IPS-NIHi11 (cell line): ENCODE results near the gene XIRP2.
A peak's percentile ranks its signal among the peaks of the same experiment; 100 is the strongest.

Experiments
- DNase-seq: peaks from one replicate; pipeline ENCODE4 v3.0.0; 2012; ENCODE audit warnings: mixed read lengths, low spot score

XIRP2 gene

DNA sequence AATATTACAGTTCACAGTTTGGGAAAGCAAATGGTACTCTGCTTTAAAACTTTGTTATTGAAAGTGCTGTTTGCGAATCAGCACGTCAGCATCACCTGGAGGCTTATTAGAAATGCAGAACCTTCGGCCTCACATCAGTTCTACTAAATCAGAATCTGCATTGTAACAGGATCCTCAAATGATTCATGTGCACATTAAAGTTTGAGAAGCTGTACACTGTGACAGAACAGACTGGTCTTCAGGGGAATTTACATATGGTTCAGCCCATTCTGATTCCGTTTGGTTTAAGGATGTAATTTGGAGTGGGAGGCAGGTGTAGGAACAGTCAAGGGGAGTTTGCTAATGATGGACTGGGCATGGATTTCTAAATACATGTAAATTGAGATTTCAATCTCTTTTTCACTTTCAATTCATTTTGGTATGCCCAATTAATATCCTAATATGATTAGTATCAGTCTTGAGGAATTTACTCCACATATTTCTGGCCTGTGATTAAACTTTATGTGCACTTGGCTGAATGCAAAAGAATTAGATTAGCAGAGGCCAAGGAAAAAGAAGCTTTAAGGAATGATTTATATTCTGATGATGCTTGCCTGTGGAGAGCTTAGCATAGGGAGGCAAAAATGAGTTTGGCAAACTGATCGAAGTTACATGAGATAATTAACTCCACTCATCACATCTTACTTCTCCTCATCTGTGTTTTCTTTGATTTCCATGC lies 248.8 kb downstream of the XIRP2 start:
- no peak for DNase-seq

GRCh38 chr2:167140330-167140729 lies 252.1 kb downstream of the XIRP2 start:
- DNase-seq, result no peak

DNA sequence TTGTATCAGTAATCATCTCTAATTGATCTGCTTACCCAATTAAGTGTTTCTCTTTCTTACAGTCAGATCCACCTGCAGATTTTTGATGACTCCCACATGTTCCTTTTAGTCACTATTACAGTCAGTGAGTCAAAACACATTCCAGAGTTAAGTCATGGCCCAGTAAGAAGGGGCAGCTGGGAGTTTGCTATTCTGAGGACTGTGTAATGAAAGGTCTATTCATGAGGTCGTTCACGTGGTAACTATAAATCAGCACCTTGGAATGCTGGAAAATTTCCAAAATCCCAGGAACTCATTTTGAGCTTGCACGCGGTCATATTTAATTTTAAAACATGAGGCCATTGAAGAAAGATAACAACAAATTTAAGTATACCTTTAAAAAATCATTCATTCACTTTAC lies 252.5 kb downstream of the XIRP2 start:
- peak; percentile 43 for DNase-seq

- DNase-seq, result no peak
These were observed 254.3 kb downstream of the XIRP2 start for GRCh38 chr2:167142554-167142953.

DNA sequence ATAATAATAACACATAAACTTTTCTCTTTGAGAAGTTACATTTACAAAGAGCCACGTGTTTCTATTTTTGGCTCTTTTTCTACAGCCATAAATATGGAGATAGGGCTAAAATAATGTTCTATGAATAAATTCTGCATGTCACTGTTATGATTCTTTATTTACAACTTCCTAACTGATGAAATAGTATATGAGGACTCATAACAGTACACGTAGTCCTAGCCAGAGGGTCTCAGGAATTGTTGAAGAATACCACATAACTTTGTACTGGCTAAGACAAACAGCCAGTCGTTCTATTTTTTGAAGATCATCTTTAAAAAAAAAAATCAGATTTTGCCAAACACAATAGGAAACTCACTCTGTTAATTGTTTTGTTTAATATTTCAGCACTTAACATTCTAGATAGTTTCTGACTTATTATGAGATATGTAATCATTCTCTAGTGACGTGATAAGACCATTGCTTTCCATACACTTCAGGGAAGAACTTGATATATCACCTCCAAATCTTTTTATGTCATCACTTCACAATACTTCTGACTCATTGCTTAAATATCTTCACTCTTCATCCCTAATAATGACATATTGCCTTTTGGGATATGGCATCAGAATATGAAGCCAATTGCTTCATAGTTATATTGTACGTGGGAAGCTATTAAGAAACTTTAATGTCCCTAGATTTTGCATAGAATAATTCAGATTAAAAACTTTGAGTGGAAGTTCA lies 256.1 kb downstream of the XIRP2 start:
- no peak for DNase-seq

DNA sequence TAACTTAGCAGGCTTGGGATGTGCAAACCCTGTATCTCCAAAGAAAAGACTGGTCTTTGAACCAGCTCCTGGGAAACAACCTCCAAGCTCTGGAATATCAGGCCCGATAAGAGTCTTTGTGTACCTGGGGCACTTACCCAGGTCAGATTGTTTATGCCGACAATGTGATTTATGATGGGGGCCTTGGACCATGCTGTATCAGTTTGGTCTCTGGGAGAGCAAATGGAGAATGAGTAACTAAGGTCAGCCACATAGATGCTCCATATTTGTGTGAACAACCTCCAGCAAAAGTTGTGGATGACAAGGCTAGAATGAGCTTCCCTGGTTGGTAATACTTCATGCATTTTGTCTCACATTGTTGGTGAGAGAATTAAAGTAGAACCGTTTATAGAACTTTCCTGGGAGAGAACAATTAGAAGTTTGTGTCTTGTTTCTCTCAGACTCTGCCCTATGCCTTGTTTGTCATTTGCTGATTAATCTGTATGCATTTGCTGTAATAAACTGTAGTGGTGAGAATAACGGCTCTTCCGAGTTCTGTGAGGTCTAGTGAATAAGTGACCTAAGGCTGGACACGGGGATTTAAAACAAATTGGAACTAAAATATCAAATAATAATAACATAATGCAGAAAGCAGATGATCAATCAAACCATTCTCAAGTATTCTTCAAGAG lies 259.1 kb downstream of the XIRP2 start:
- no peak for DNase-seq

DNA sequence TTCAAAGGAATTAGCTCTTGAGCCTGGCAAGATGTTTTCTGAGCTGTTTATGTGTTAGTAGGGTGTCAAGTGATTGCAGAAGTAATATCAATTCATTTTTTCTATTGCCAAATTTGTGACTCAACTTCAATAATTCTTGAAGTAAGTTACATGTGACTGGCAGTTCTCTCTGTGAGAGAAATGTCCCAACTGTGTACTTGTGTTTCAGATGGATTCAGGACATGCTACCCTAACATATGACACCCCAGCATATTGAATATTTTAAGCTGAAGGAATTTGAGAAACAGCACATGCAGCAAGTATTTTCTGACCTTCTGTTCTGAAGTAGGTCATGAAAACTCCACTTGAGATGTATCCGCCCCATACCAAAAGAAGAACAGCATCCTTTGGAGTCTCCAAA lies 263.6 kb downstream of the XIRP2 start:
- DNase-seq, result no peak

DNA sequence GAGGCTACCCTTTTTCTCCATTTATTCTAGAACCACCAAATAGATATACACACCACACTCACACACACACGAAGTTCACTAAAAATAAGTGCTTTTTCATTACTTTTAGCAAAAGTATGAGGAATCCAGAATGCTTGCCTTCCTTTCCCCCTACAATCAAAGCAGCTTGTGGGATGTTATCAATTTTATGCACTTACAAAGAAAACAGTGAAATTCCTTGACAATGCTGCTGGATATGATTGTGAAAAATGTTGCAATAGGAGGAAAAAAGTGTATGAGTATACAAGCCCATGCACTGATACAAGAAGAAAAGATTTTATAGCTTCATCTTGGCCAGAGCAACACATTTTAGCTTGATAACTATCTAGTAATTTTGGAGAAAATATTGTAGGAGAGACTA lies 269.2 kb downstream of the XIRP2 start:
- no peak for DNase-seq

GRCh38 chr2:167177196-167177595 lies 288.9 kb downstream of the XIRP2 start:
- no peak for DNase-seq

- DNase-seq, result no peak
These were observed 292.9 kb downstream of the XIRP2 start for GRCh38 chr2:167181134-167181533.

DNA sequence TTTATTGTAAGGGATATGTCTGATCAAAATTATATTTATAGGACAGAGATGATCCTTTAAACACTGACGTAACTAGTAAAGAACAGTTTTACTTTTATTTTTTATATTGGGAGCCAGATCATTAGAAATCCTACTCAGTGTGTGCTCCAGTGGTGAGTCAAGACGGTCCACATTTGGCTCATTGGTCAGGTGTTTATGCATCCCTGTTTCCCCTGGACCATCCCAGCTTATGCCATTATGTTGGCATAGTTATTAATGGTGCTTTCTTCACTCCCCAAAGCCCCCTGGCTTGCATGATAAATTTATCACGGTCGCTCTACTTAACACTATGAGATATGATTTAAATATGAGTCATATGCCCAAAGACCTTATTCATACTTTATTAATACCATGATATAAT lies 293.4 kb downstream of the XIRP2 start:
- no peak for DNase-seq

DNA sequence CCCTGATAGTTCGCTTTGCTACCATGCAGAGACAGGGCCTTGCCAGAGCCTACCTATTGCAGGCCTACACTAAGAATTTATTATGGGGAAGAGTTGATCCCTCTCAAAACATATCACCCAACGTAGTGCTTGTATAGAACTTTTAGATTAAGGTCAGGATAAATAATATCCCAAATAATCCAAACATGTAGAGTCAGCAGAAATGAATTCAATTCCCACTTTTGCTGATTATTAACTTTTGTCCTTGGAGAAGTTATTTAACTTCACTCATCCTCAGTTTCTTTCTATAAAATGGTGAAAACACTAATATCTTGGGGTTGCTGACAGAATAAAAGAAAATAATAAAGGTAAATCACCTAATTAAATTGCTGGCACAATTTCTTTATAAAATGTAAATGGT lies 294.1 kb downstream of the XIRP2 start:
- no peak for DNase-seq

DNA sequence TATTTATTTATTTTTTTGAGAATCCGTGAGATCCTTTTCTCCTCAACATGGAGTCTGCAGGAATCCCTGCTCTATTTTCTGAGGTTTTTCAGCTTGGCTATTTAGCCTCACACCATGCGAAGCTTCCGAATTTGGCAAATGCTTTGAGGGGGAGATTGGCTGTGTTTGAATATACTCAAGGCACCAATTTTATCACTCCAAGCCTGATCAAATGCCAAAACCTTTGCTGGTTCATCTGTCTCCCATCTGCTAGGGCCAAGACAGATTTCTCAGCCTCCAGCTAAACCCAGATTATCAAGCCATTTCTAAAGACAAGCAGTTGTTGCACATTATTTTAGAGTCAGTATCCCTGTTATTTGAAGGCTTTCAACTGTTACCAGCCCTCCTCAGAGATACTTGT lies 295.7 kb downstream of the XIRP2 start:
- DNase-seq, result no peak

DNA sequence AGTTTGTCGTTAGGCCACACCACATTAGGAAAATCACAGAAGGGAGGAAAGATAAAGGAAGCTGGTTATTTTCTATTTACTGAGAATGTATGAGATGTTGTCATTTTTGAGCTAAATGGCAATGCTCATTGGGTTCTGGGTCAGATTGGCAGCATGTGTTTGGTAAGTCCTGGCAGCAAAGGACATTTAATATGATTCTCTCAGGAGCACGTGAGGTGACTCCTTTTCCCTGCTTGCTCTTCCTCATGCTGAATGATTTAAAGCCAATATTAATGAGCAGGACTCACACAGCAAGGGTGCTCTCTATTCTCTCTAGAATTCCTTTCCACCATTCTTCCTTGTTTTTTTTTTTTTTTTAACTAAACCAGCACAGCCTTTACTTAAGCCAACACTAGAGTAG lies 298.2 kb downstream of the XIRP2 start:
- DNase-seq, result no peak

DNA sequence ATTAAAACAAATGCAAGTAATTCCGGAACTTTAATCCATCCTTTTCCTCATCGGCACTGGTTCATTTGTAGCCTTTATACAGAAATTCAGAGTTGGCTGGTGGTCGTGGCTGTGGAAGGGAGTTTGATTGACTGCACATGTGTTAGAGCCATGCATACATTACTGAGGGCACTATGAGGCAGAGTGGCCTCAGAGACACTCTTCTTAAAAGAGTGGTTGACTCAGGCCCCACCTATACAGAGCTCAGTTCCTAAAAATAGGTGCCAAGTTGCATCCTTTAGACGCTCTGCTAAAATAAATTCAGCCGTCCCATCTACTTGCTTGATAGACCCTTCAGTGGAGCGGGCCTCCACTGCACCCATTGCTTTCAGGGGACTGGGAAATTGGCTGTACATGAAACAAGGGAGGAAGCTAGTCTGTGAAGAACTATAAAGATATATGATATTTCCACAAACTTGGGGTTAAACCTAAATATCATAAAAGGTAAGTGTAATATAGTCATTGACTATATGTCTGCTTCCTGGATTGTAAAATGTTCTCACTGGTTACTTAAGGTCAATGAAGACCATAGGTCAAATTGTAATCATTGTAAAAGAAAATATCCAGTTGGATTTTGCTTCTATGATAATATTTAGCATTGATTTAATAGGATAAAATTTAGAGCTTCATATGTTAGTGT lies 298.9 kb downstream of the XIRP2 start:
- DNase-seq, result no peak

GRCh38 chr2:167187978-167188967 lies 300.0 kb downstream of the XIRP2 start:
- DNase-seq, result no peak

DNA sequence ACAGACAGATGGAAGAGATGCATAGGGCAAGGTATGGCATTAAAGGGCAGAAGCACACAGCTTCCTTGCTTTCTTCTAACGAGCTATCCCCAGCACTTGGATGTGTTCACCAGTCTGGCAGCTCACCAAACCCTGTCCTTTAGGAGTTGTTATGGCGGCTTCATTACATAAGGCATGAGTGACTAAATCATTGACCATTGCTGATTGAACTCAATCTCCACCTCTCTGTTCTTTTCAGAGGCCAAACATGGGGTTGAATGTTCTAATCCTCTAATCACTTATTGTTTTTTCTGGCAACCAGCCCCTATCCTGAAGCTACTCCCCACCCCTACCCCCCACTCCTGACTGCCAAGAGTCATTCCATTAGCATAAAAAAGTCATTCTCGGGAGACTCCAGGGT lies 301.8 kb downstream of the XIRP2 start:
- DNase-seq, result no peak

GRCh38 chr2:167191588-167191987 lies 303.3 kb downstream of the XIRP2 start:
- no peak for DNase-seq

- no peak for DNase-seq
These were observed 304.6 kb downstream of the XIRP2 start for GRCh38 chr2:167192833-167193232.

DNA sequence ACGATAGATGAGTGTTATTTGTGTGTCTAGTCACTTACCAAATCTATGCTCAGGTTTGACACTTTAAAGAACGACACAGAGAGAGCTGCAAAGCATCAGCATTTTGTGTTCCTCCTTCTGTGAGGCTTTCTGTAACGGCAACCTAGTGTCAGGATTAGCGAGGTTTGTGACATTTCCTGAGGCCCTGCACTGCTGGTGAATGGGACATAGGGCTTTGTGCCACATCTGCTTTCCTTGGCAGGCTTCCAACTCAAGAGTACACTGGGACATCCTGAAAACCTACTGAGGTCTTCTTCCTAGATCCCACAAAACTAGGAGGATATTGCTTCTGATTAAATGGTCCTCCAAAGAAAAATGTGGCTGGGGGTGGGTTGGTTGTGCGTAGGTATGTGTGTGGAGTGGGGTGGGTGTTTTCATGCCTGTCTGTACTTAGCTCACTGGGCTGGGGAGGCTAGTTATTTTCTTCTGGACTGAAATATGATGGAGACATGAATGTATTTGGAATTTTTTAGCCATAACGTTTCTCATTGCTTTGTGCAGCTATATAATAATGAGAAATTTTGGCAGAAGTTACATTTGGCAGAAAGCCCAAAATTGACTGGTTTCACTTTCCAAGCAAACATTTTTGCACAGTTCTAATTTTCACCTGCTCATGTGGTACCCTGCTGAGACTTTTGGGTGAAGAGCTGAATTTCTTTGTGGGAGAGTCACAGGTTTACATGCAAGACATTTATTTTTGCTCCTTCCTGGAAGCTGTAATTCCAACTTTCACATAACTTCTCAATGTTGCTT lies 308.4 kb downstream of the XIRP2 start:
- DNase-seq, result peak; percentile 18

DNA sequence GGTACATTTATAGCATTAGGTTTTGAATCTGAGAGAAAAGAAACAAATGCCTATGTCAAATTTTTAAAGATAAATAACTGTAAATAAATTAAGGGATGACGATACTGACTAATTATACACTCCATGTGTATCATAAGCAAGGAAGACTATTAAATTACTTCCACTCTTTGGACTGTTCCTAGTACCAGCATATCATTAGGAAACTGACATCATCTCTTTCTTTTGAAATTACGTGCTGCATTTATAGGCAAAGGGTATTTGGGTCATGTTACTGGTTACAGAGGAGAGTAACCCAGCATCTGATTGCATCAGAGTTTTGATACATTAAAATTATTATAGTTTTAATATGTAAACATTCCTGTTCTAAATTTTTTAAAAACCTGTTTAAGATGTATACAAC lies 309.7 kb downstream of the XIRP2 start:
- DNase-seq, result no peak
